Jurkat, Clone E6-1 (cell line): ENCODE measurements around the gene BMP15. TPM values are rescaled to one million over a fixed set of nuclear protein-coding genes. Genes with fewer than 3 reads are reported as not detected.

Experiments
- DNase-seq: peaks from one replicate; pipeline ENCODE4 v3.0.0-alpha.2; 2011; ENCODE audit warnings: low read depth, low spot score
- H3K4me3 ChIP-seq: 2 replicates; pipeline ENCODE4 v1.5.1; 2011; ENCODE audit warnings: mild to moderate bottlenecking, low read length, control low read depth, moderate library complexity
- polyA plus RNA-seq: library from polyadenylated mRNA; unstranded; fragments of >200 nt; gene quantifications from one replicate; pipeline ENCODE4 v1.2.1, GENCODE V29; 2012; ENCODE audit warnings: missing spikeins; ENCODE audit not compliant: insufficient read length, insufficient read depth

The BMP15 gene
- polyA plus RNA-seq, result not detected

- H3K4me3 ChIP-seq, result no peak within 1 kb of the TSS
- DNase-seq, result no peak
Observed at GRCh38 chrX:50910685-50911176, at the start of gene BMP15. Gene BMP15, plus strand, starts transcription at chrX:50910735. Its CDS starts 49 bp downstream, at chrX:50910784.

- no peak for DNase-seq
- H3K4me3 ChIP-seq, result no peak overlapping the region
Observed at GRCh38 chrX:50863471-50863870, 47.1 kb upstream of the BMP15 start.

DNA sequence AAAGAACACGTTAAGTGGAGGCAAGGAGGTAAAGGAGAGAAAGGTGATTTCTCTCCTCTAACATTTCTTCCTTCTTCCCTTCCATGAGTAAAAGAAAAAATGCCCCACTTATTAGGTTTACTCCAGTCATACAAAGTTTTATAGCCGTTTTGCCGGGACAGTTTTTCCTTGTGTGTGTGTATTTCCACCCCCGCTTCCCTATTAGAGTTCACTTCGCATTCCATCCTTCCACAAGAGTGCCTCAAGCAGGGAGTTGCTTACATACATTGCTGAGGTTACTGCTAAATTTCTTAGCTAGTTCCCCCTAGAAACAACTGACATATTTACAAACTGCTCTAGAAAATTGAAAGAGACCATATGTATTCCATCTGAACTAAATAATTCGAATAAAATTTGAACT, 45.2 kb upstream of the BMP15 start:
- DNase-seq, result no peak
- no peak overlapping the region for H3K4me3 ChIP-seq

DNA sequence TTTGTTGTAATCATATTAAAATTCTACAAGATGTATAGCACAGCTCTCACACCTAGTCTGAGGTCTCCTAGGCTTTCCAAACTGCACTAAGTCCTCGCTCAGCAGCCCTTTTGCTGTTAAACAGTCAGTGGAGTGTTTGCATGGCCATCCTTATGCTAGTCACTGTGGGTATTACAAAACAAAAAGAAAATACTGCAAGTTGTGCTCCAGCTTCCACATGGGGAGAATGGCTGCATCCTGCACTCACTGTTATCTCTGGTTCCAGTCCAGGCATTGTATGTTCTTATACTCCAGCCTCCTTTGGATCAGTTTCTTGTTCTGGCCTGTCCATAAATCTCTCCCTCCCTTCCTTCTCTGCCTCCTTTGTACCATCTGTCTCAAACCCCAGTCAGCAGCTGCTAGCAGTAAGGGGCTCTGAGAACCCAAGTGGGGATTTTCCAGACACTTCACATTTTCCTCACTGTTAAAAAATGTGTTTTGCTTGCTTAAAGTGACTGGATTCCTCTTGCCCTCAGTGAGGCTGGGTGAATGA, 38.5 kb upstream of the BMP15 start:
- DNase-seq, result no peak
- H3K4me3 ChIP-seq, result no peak overlapping the region

- no peak overlapping the region for H3K4me3 ChIP-seq
- DNase-seq, result no peak
Observed at GRCh38 chrX:50874876-50875275, 35.7 kb upstream of the BMP15 start.

DNA sequence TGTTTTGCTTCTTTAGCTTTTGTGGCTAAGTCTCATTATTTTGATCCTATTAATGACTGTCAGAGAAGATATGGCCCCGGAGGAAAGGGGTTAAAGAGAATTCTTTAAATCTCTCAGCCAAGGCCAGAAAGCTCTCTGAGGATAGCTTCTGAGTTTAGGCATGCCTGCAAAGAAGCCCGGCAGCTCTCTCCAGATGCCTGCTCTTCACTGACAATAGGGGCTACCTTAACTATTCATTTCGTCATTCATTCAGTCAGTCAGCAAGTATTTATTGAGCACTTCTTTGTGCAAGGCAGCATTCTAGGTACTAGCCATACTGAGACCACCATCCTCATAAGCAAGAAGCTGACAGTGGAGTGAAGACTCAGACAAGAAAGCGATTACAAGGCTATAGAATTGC, 34.0 kb upstream of the BMP15 start:
- no peak overlapping the region for H3K4me3 ChIP-seq
- no peak for DNase-seq

GRCh38 chrX:50877310-50877709, 33.2 kb upstream of the BMP15 start:
- no peak overlapping the region for H3K4me3 ChIP-seq
- DNase-seq, result no peak

DNA sequence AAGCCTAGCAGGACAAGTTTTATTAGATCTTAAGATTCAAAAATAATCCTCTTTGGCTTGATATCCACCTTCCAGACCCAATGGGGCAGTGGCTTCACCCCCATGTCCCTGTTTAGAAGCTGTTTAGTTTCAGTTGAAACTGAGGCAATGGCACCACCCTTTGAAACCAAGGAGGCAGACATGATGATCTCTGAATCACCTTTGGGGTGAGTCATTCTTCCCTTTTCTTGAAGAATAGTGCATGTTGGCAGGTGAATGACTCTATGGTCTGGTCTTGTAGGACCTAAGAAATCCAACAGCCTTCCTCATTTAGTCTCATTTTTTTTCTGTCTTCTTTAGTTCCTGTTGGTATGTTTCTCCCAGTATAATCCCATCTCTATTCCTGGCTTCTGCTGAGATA, 29.5 kb upstream of the BMP15 start:
- no peak overlapping the region for H3K4me3 ChIP-seq
- no peak for DNase-seq

DNA sequence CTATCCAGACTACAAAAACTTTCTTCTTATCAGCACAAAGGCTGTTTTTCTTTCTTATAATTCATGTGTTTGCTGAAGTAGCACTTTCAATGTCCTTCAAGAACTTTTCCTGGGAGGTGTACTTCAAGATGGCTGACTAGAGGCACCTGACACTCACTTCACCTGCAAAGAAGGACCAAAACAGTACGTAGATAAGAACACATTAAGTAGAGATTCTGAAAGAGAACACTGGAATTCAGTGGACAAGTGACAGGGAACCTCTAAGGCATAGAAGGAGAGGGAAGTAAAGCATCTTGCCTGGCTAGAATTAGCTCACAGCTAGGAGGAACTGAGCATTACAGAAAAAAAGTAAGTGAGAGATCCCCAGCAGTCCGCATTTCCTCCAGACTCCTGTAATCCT, 21.7 kb upstream of the BMP15 start:
- no peak overlapping the region for H3K4me3 ChIP-seq
- no peak for DNase-seq

DNA sequence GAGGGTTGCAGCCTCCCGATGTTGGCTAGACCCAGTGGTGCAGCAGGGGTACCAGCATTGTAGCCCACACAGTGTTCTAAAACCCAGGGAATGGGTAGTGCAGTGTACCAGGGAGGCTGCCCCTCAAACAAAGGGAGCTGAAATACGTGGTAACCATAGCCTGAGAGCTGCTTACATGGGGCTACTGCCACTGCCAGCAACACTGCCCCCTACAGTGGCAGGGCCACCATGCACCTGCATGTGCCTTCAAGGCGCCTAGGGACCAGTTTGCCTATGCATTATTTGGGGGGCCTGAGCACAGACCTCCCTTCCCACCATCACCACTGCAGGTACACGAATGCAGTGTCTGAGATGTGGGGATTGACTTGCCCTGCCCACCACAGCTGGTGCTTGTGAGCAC, 21.0 kb upstream of the BMP15 start:
- DNase-seq, result no peak
- no peak overlapping the region for H3K4me3 ChIP-seq

- H3K4me3 ChIP-seq, result no peak overlapping the region
- DNase-seq, result no peak
Observed at GRCh38 chrX:50893047-50893446, 17.5 kb upstream of the BMP15 start.

GRCh38 chrX:50893466-50893865, 17.1 kb upstream of the BMP15 start:
- H3K4me3 ChIP-seq, result no peak overlapping the region
- no peak for DNase-seq

GRCh38 chrX:50905334-50905733, 5.2 kb upstream of the BMP15 start:
- no peak overlapping the region for H3K4me3 ChIP-seq
- peak; percentile 12 for DNase-seq

DNA sequence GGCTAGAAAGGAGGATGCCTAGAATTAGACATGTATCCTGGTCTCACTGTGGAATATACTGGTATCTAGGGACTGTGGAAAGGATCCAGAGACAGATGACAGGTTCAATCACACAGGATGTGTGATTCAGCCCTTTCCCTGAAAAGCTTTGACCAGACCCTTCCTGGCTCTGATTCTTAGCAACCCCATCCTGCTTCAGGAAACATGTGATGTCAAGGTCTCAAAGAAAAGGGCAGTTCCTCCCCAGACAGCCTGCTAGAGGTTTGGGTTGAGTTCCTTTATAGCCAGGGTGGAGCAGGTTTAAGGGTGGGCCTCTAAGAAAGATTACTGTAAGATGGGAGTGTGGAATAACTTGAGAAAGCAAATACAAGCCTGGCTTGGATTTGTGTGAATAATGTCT, 3.0 kb downstream of the BMP15 start:
- H3K4me3 ChIP-seq, result no peak overlapping the region
- no peak for DNase-seq

- no peak overlapping the region for H3K4me3 ChIP-seq
- DNase-seq, result no peak
Observed at GRCh38 chrX:50920132-50920531, 9.6 kb downstream of the BMP15 start.

DNA sequence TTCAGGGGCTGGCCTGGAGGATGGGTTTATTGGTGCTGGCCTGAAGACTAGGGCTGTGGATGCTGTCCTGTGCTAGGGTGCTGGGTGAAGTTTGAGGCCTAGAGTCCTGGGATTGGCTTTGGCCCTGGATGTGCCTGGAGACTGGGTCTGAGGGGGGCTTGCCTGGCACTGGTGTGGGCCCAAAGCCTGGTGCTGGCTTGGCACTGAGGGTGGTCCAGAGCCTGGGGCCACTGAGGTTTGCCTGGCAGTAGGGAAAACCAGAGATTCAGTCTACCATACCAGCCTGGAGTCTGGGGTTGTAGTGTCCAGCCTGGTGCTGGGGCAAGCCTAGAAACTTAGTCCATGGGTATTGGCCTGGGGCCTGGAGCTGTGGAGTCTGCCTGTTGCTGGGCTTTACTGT, 16.6 kb downstream of the BMP15 start:
- H3K4me3 ChIP-seq, result no peak overlapping the region
- no peak for DNase-seq

- no peak for DNase-seq
- no peak overlapping the region for H3K4me3 ChIP-seq
Observed at GRCh38 chrX:50941638-50942037, 31.1 kb downstream of the BMP15 start.

DNA sequence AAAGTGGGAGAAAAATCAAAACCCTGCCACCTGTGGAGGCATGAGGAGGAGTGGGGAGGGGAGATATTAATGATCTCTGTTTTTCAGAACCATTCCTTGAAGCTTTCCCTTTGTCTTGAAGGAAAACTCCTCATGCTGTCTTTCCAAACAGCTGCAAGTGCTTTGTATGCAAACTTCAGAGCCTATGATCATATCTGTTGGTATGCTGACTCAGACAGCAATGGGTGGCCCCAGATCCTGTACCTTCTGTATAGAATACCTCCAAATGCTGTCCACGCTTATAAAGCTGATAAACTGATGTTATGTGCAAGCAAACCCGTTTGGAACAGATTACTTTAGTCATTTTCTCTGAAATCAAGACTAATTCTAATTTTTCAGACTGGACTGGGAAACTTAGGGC, 31.9 kb downstream of the BMP15 start:
- H3K4me3 ChIP-seq, result no peak overlapping the region
- DNase-seq, result no peak

- DNase-seq, result no peak
- H3K4me3 ChIP-seq, result no peak overlapping the region
Observed at GRCh38 chrX:50952406-50952805, 41.9 kb downstream of the BMP15 start.

- H3K4me3 ChIP-seq, result no peak overlapping the region
- DNase-seq, result no peak
Observed at GRCh38 chrX:50953832-50954231, 43.3 kb downstream of the BMP15 start.

- no peak overlapping the region for H3K4me3 ChIP-seq
- no peak for DNase-seq
Observed at GRCh38 chrX:50962156-50962555, 51.6 kb downstream of the BMP15 start.

DNA sequence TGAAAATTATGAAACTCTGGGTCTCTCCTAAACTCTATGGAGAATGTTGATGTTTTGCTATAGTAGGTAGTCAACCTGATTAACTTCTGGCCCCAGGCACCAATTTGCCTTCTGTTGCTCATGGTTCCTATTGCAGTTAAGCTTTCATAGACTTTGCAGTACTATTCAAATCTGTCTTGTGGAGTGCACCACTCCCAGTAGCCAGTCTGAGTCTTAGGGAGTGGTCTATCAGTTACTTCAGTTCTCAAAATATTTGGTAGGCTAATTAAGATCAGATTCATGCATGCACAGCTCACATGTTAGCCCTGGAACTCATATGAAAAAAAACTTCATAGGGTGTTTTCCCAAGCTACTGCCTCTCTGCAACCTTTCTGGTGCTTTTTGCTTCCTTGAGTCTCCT, 53.3 kb downstream of the BMP15 start:
- no peak for DNase-seq
- no peak overlapping the region for H3K4me3 ChIP-seq
